ENCODE data around the gene FGF2.
"Not testable (repeated sequence)": the region's sequence is repeated elsewhere in the genome, so short reads cannot be mapped to it uniquely, and the experiment has no call there.

FGF2 gene

DNA sequence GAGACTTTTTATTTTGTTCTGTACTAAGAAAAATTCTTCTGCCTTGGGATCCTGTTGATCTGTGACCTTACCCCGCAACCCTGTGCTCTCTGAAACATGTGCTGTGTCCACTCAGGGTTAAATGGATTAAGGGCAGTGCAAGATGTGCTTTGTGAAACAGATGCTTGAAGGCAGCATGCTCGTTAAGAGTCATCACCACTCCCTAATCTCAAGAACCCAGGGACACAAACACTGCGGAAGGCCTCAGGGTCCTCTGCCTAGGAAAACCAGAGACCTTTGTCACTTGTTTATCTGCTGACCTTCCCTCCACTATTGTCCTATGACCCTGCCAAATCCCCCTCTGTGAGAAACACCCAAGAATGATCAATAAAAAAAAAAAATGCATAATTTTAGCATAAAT lies 13.8 kb upstream of the FGF2 start:
- not testable (repeated sequence) for DNase-seq (ENCODE audit: low read depth in 1 of 2, low spot score in 1 of 2)

- DNase-seq (ENCODE audit: low read depth in 1 of 2, low spot score in 1 of 2) = no peak
Observed at GRCh38 chr4:122814426-122814825, 12.2 kb upstream of the FGF2 start.

GRCh38 chr4:122815248-122815647 lies 11.4 kb upstream of the FGF2 start:
- DNase-seq (ENCODE audit: low read depth in 1 of 2, low spot score in 1 of 2) = no peak

DNA sequence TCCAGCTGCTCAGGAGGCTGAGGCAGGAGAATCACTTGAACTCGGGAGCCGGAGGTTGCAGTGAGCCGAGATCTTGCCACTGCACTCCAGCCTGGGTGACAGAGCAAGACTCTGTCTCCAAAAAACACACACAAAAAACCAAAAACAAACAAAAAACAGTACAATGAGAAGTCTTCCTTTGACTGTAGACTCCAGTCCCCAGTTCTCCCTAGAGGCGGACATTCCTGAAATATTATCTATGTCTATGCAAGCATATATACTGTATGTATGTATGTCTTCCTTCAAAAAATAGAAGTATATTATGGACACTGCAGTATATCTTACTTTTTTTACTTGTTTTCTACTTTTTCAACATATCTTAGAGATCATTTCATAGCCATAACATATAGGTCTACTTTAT lies 10.2 kb upstream of the FGF2 start:
- DNase-seq (ENCODE audit: low read depth in 1 of 2, low spot score in 1 of 2) = no peak

DNA sequence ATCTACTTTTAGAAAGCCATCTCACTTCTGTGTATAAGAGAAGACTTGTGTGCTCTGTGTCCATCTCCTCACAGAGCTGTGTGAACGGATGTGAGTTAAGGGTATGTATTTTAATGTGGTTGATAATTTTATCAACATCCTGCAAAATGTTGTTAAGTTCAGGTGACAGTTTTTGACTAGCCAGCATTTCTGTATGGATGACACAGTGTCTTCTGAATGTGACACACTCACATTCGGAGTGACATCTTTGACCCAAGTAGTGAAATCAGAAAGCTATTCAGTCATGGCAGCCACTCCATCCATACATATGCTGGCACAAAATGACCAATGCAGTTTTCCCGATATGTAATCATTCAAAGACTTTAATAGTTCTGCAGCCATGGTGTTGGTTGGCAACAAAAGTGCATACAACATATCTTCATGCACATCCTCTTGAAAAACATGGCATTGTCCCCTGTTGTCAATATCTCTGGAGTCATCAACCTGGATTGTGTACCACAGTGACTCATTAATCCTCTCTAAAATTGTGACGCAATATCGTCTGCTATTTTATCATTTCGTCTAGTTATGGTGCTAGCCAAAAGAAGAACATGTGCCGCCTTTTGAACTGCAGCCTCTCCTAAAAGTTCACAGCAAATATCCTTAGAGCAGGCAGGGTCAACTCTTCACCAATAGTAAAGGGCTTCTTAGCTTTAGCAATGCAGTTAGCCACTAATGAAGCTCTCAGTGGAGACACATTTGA lies 6.8 kb upstream of the FGF2 start:
- no peak for DNase-seq (ENCODE audit: low read depth in 1 of 2, low spot score in 1 of 2)

- DNase-seq (ENCODE audit: low read depth in 1 of 2, low spot score in 1 of 2) = no peak
Observed at GRCh38 chr4:122821092-122821491, 5.5 kb upstream of the FGF2 start.

DNA sequence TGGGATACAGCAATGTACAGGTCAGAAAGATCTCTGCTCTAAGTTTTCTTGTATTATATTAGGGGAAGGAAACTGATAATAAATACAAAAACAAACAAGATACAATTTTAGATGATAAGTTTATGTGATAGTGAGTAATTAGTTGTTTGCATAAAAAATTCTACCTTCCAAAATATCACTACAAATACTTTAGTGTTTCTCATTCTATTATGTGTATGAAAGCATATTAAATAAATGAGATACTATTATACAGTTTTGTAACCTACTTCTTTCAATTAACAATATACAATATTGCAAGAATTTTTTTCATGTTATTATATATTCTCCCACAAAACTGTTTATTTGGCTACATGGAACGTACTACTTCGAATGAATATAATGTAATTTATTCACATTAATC lies 4.2 kb upstream of the FGF2 start:
- no peak for DNase-seq (ENCODE audit: low read depth in 1 of 2, low spot score in 1 of 2)

DNA sequence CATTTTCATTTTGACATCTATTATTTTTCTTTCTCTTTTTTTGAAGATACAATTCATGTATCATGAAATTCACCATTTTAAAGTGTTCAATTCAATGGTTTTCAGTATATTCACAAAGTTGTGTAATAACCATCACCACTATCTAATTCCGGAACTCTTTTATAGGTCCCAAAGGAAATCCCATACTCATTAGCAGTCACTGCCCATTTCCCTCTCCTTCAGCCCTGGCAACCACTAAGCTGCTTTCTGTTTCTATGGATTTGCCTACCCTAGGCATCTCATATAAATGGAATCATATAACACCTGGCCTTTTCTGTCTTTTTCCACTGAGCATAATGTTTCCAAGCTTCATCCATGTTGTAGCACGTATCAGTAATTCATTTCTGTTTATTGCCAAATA lies 3.2 kb upstream of the FGF2 start:
- DNase-seq (ENCODE audit: low read depth in 1 of 2, low spot score in 1 of 2) = no peak

DNA sequence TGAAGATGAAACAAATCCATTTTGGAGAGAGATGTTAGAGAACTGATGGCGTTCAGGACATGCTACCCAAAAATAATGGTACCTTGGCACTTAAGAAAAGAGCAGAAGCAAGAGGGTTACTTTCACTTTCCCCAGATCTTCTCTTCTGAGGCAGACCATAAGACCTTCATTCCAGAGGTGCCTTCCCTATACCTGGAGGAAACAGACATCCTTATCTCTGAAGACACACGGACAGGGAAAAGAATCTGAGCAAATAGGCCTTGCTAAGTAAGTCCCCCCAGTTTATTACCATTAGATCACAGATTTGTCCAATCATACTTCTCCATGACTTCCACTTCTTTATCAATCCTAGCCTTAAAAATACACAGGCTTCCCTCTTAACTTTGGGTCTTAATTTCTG lies 2.0 kb upstream of the FGF2 start:
- DNase-seq (ENCODE audit: low read depth in 1 of 2, low spot score in 1 of 2) = no peak

DNA sequence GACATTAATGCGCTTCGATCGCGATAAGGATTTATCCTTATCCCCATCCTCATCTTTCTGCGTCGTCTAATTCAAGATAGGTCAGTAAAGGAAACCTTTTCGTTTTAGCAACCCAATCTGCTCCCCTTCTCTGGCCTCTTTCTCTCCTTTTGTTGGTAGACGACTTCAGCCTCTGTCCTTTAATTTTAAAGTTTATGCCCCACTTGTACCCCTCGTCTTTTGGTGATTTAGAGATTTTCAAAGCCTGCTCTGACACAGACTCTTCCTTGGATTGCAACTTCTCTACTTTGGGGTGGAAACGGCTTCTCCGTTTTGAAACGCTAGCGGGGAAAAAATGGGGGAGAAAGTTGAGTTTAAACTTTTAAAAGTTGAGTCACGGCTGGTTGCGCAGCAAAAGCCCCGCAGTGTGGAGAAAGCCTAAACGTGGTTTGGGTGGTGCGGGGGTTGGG lies 528 bp upstream of the FGF2 start:
- DNase-seq (ENCODE audit: low read depth in 1 of 2, low spot score in 1 of 2) = no peak

DNA sequence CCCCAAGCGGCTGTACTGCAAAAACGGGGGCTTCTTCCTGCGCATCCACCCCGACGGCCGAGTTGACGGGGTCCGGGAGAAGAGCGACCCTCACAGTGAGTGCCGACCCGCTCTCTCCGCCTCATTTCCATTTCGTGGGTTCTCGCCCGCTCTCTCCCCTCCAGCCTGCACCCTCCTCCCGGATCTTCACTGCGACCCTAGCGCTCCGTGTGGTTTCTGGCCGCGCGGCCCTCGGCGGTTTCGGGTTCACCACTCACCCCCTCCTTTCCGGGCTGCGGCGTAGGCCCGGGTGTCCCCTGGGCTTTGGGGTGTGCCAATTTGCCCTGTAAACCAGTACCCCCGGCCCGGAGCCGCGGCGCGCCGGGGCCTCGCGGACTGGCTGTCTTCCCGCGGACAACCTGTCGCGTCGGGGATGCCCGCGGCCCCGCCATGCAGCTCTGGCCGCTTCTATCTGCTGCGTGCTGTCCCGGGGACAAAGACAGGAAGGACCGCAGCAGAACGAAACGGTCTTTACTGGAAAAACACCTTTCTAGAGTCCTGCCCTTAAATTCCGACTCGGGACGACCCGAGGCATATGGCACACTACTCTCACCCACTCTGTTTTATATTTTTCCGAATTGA lies 737 bp downstream of the FGF2 start:
- DNase-seq (ENCODE audit: low read depth in 1 of 2, low spot score in 1 of 2) = peak in 1 of 2 donors; percentile 6

DNA sequence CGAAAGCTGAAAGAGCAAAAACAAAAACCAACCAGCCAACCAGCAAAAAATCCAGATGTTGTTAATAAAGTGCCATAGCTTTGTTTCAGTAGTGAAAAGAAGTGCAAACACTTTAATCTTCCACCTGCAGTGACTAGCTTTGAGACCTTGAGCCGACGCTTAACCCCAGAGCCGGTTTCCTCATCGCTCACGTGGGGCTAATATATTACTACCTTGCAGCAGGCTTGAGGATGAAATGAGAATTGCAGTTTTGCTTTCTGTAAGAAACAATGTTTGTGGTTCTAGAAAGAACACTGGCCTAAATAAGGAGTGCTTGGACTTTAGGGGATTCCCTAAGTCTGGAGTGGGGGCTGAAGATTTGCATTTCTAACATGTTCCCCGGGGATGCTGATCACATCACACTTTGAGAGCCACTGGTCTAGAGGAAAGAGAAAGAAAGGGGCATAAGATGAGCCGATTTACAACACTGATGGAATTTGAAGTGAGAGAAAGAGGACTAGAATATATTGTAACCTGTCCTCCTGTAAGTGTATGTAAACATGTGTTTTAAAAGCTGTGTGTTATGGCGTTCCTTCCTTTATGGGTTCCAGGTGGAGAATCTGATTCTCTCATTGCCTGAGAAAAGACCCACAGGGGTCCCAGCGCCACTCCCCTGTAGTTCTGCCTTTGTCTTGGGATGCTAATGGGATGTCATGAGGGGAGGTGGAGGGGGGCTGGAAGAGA lies 1.4 kb downstream of the FGF2 start:
- peak; percentile 6 to 8 for DNase-seq (ENCODE audit: low read depth in 1 of 2, low spot score in 1 of 2)

DNA sequence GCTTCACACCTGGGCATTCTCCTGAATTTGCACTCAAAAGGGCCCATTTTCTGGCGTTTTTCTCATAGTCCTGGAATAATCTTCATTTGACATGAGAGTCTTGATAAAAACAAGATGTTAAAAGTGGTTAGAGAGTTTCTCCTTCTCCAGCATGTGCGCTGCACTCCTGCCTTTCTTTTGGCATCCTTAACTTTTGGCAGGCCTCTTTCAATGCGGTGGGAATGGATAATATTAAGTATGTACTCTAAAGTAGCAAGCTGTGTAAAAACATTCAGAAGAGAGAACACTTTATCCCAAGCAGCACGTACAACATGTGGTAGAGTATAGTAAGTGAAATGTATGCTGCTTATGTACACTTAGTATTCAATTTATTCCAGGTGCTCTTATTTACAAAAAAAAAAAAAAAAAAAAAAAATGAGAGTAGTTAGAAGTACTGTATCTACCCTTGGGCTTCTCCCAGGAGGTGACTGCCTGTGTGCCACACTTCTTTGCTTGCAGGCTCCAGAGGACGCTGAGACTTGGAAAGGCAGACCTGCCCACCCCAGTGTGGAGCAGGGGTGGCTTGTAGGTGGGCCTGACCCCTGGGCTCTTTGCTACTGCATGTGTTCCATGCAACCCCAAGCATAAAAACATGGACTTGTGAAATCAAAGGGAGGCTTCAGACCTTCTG lies 3.9 kb downstream of the FGF2 start:
- no peak for DNase-seq (ENCODE audit: low read depth in 1 of 2, low spot score in 1 of 2)

DNA sequence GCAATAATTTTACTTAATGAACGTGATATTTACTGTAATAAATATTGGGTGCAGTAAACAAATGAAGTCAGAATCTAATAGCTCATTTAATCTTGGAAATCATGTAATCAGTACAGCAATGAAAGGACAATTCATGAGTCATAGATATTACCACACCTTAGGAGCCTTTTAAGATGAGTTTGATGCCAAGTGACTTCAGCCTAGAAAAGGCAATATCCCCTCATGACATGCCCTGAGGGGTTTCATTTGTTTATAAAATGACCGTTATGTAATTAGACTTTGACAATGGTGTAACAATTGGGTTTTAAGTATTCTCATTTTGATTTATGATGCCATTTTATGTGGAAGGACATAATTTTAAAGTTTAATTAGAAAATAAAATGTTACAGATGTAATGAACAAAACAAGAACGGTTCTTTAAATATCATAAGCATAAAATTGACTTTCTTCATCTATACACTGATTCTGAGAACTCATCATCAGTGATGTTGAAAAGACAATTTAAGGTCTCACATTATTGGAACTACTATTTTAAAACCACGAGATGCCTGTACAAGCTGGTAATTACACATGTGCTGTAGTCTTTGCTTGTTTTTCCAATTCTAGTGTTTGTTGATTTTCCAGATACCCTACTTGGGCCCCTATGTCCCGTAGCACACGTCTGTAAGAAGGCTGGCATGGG lies 5.0 kb downstream of the FGF2 start:
- no peak for DNase-seq (ENCODE audit: low read depth in 1 of 2, low spot score in 1 of 2)

DNA sequence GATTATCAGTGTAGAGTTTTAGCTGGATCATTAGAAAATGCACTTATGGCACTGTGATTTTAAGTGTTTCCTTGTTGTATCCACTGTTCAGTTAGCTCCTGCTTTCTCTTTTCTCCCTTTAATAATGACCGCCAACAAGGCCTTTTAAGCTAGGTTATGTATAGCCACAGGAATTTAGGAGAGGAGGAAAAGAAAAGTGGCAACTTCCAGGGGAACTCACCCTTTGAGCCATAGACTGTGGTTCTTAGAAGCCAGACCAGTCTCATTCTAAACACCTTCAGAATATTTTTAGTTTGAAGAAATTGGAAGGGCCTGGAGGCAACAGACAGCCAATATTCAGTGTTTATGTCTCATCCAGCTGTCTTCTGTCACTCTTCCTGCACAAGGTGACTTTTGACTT lies 6.1 kb downstream of the FGF2 start:
- DNase-seq (ENCODE audit: low read depth in 1 of 2, low spot score in 1 of 2) = no peak

GRCh38 chr4:122833999-122834398 lies 7.4 kb downstream of the FGF2 start:
- no peak for DNase-seq (ENCODE audit: low read depth in 1 of 2, low spot score in 1 of 2)

DNA sequence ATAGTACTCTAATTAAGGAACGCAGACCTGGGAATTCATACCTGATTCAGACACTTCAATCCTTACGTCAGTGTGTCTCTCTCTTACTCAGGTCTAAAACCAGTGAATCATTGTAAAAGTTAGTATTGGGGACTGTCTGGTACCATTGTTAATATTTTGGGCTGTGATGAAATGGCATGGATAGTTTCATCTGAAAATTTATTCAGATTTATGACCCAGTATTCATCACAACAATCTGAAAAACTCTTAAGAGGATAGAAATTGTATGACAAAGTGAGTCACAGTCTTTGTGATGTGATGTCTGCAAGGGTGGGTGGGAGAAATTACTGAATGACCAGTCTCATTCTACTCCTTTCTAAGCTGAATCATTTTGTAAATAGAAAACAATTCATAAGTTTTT lies 10.3 kb downstream of the FGF2 start:
- no peak for DNase-seq (ENCODE audit: low read depth in 1 of 2, low spot score in 1 of 2)

DNA sequence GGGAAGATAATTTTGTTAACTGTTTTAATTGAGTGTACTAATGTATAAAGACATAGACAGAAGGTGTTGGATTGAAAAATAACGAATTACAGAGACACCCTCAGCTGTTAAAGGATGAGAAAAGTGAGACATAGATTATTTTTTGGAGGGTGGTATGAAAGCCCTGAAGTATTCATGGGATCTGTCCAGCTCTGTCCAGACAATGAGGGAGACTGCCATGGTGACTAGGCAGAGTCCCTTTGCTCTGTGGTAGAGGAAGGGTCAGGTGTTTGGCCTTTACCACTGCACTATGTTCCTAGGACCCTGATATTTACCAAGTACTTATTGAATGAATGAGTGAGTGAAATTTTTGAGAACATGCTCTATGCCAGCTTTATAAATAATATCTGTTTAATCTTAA lies 11.4 kb downstream of the FGF2 start:
- no peak for DNase-seq (ENCODE audit: low read depth in 1 of 2, low spot score in 1 of 2)

DNA sequence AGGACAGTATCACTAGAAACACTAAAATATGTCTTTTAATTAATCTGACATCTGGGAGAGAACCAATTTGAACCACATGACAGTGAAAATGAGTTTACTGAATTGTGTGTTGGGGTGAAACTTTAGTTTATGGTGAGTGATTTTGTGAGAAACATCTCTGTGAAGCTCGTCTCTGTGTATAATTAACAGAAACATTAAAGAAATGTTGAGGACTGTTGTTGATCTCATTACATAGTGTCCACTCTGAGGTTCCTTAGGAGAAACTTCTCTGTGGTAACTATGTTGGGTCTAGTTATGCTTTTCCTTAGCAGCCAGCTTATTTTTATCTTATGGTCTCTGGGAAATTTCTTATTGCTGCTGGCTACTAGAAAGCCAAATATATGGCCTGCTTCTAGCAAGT lies 15.8 kb downstream of the FGF2 start:
- DNase-seq (ENCODE audit: low read depth in 1 of 2, low spot score in 1 of 2) = no peak

GRCh38 chr4:122842984-122843531 lies 16.4 kb downstream of the FGF2 start:
- DNase-seq (ENCODE audit: low read depth in 1 of 2, low spot score in 1 of 2) = no peak

DNA sequence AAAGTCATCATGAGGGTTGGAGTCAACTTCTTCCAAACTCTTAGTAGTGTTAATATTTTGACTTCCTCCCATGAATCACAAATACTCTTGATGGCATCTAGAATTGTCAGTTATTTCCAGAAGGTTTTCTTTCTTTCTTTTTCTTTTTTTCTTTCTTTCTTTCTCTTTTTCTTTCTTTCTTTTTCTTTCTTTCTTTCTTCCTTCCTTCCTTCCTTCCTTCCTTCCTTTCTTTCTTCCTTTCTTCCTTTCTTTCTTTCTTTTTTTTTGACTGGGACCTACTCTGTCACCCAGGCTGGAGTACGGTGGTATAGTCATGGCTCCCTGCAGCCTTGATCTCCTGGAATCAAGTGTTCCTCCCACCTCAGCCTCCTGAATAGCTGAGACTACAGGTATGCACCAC lies 17.8 kb downstream of the FGF2 start:
- DNase-seq (ENCODE audit: low read depth in 1 of 2, low spot score in 1 of 2) = not testable (repeated sequence)
